ENCODE data around the gene AATF.

Gene AATF

DNA sequence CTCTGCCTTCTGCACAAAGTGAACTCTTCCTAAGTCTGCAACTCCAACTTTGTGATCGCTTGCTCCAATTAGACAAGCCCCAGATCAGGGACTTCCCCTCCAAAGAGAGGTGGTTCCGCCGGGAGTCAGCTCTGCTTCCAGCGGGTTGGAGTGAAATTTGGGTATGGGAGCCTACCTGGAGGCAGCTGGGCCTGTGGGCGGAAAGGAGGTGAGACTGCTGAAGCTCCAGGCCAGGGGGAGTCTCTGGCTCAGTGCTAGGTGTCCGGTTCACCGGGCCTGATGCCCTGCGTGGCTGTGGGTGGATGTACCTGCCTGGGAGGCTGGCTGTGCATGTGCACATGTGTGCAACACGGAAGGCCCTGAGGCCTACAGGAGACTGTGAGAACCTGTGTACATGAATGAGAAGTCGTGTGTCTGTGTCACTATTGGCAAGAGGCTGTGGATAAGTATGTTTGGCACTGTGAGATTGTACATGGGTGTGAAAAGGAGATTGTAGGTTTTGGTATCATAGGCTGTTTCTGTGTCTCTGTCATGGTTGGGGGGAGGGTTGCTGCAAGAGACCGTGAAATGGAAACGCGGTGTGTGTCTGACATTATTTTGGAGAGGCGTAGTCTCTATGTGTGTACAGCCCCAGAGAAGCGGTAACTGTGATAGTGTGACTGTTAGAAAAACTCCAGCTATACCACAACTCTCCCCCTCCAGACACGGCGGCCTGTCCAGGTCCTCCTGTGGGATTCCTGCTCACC is 7.3 kb upstream of the AATF start:
- DNase-seq (ENCODE audit: low spot score): peak; percentile 63

DNA sequence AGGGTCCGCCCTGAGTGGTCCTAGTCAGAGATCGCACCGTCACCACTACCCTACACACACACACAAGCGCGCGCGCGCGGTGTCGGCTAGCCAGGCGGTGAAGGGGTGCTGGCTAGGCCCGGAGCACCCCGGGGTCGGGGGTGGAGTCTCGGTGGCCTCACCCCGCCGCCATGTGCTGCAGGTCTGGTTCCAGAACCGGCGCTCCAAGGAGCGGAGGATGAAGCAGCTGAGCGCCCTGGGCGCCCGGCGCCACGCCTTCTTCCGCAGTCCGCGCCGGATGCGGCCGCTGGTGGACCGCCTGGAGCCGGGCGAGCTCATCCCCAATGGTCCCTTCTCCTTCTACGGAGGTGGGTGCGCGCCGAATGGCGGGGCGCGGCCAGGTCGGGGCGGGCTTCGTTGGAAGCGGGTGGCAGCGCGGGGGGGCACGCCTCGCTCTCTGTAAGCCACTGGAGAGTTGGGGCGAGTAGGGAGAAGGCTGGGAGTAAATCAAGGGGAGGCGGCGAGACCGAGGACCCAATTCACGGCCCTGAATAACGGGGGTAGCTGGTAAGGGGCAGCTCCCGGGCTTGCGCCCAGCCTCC is 6.6 kb upstream of the AATF start:
- peak; percentile 68 for DNase-seq (ENCODE audit: low spot score)

DNA sequence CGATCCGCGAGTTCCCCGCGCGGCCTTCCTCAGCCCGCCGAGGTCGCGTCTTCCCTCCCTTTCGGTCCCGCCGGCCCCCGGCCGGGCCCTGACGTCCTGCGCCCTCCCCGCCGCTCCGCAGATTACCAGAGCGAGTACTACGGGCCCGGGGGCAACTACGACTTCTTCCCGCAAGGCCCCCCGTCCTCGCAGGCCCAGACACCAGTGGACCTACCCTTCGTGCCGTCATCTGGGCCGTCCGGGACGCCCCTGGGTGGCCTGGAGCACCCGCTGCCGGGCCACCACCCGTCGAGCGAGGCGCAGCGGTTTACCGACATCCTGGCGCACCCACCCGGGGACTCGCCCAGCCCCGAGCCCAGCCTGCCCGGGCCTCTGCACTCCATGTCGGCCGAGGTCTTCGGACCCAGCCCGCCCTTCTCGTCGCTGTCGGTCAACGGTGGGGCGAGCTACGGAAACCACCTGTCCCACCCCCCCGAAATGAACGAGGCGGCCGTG is 6.1 kb upstream of the AATF start:
- DNase-seq (ENCODE audit: low spot score): peak; percentile 65

DNA sequence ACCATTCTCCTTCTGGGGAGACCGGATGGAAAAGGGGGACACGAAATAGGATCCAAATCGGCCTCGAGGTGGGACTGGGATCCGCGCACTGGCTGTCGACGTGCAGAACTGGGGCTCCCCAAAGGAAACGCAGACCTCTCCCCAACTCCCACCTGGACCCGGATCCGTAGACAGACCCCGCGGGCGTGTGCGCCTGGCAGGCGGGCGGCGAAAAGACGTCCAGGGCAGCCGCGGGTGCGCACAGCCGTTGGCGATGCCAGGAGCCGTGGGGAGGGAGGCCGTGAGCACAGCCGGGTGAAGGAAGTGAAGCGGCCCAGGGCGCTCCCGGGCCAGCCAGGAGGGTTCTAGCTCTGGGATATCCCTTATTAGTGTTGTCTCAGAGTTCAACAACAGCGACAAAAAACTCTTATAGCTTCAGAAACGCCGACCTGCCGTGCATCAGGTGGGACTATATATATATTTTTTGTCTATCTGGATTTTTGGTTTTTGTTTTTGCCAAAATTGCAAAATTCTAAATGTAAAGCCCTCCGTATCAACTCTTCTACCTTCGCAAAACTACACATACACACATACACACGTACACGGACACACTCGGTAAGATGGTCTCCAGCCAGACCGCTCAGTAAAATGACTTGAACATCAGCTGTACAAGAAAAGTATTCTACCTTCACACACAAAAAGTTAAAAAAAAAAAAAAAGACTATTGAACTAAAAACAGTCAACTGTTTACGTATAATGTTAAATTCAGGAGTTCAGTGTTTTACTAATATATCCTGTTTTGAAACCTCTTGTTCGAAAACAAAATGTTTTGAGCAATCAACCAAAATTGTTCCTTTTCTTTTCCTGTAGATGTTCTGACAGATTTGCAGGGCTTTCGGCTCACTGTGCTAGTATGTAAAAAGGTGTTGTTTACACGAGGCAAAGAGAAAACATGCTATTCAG is 5.2 kb upstream of the AATF start:
- DNase-seq (ENCODE audit: low spot score): peak; percentile 65

- DNase-seq (ENCODE audit: low spot score): peak; percentile 20
These were observed 4.2 kb upstream of the AATF start for GRCh38 chr17:36944553-36944952.

- no peak for DNase-seq (ENCODE audit: low spot score)
These were observed 3.6 kb upstream of the AATF start for GRCh38 chr17:36945140-36945539.

DNA sequence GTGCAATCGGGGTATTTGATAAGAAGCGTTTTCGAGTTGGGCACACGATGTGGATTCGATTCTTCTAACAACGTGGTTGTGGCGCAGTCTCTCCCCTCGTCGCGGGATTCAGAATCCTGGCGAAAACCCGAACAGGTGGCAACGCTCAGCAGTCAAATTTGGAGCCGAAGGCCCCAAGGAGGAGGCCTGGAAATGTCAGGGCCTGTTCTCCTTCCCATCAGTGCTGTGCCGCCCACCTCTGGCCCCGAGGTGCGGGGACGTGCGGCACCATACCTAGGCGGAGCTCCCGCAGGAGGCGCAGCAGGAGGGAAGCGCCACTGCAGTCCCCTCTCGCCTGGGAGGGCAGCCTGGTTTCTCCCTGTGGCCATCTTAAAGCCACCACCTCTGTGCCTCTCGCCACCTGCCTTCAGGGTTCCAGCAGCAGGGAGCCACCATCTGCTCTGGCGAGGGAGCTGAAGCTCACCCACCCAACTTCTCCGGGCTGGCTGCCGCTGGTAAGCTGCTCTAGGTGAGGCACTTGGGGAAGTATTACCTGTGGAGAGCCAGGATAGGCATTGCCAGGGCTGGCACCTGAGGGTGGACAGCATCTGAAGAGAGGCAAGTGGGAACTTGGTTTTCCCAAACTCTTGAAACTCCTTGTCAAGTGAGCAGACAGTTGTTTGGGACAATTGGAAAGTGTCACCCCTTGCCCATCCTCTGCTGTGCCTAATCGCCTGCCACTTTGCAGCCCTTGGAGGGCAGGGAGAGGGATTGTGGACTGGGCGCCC is 2.6 kb upstream of the AATF start:
- peak; percentile 64 for DNase-seq (ENCODE audit: low spot score)

DNA sequence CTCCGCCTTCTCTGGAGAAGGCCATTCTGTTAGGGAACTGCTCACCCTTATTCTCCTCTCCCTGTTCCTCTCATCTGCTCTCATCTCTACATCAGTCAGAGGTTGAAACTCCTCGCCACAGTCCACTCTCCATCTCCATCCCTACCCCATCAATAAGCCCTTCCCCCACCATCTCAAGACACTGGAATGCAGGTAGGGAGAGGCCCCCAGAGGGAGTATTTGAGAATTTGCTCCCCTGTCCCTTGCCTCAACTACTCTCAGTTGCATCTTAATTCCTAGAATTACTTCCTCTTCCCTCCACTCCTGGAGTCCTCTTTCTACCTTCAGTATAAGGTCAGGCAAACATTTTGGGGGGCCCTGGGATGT is 2.0 kb upstream of the AATF start:
- no peak for DNase-seq (ENCODE audit: low spot score)

- no peak for DNase-seq (ENCODE audit: low spot score)
These were observed 635 bp upstream of the AATF start for GRCh38 chr17:36947922-36948716.

DNA sequence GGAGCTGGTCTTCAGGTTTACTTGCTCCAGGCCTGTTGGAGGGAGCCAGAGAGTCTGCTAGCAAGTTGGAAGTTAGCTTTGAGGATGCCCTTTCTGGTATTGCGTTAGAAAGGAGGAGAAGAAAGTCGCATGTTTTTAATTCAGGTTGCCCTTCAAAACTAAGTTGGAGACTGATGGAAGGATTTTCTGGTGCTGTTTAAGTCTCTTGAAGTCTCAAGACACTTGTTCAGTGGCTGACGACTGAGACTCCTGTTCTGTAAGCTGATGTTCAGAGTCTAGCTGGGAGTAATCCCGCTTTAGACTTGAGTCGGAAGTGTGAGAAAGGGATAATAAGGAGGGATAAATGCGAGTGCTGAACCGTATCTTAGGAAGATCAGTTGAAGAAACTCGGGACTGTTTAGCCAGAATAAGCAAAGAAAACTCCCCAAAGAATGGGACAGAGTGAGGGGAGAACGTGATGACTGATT is 740 bp downstream of the AATF start:
- DNase-seq (ENCODE audit: low spot score): no peak

- DNase-seq (ENCODE audit: low spot score): no peak
These were observed 1.3 kb downstream of the AATF start for GRCh38 chr17:36950027-36950426.

GRCh38 chr17:36951084-36951789 is 2.5 kb downstream of the AATF start:
- no peak for DNase-seq (ENCODE audit: low spot score)

GRCh38 chr17:36971508-36971907 is 22.8 kb downstream of the AATF start:
- DNase-seq (ENCODE audit: low spot score): no peak

DNA sequence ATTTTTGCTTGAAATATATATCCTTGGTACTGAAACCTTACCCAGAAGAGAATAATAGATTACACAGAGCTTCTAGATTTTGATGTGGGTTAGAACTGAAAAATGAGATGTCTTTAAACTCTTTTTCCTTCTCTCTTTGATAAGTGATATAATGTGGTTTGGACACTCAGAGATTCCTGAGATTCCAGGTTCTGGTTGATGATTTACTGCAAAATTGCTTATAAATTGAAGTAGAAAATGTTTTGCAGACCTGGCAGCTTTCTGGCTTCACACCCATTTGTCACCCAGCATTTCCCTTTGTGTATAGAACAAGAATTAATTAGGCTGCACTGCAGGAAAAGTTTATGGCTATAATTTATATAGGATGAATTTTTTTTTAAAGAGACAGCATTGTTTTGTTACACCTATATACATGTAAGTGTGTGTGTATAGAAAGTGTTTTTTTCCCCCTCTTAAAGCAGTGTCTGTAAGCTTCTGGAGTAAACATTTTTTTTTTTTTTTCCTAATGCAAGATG is 23.5 kb downstream of the AATF start:
- no peak for DNase-seq (ENCODE audit: low spot score)

DNA sequence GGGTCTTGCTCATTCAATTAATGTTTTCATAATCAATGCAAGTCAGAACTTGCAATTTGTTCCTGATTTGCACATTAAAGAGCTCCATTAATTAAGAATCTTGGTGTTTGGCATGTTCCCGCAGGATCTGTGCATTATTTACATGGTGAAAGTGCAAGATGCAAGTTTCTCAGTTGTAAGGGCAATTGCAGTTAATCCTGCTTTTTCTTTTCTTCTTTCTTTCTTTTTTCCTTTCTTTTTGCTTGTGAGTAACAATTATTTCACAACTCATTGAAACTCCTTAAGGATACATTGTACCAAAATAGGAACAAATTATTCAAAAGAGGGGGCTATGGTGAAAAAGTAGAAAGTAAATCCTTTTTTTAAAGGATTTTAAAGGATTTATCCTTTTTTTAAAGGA is 24.2 kb downstream of the AATF start:
- no peak for DNase-seq (ENCODE audit: low spot score)

GRCh38 chr17:36975922-36976515 is 27.3 kb downstream of the AATF start:
- no peak for DNase-seq (ENCODE audit: low spot score)

GRCh38 chr17:36977066-36977465 is 28.3 kb downstream of the AATF start:
- DNase-seq (ENCODE audit: low spot score): no peak

DNA sequence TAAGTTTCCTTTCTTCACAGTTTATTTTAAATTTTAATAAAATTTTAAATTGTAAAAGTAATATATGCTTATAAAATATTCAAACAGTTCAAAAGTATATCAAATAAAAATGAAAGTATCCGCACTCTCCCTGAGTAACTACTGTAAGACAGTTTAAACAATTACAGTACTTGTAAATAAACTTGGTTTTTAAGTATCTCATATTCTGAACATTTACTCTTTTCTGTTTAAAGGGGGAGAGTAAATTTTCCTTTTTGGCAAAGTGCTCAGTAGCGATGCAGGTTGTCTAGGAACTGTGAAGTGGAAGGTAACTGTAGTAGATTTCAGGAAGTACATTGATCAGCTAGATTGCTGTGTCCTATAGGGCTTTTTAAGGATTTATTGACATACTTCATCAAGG is 28.8 kb downstream of the AATF start:
- no peak for DNase-seq (ENCODE audit: low spot score)

- DNase-seq (ENCODE audit: low spot score): no peak
These were observed 30.2 kb downstream of the AATF start for GRCh38 chr17:36978810-36979564.

Data from ecto neural progenitor cell (in vitro differentiated cells).